Tibial nerve (tissue), 4 donors: ENCODE data around the gene CD93. TPM values are rescaled to one million over a fixed set of nuclear protein-coding genes. Genes with fewer than 3 reads are reported as not detected.
A peak's percentile ranks its signal among the peaks of the same experiment; 100 is the strongest.

Experiments used
- DNase-seq, 2 donors: peaks; one replicate each; pipeline ENCODE4 v3.0.0-alpha.2; 2019; ENCODE audit warnings: low spot score in 2 of 2
- H3K27ac ChIP-seq, 4 donors: fragments of 200-600 bp; sonication (generic) in 3 of 4; one replicate each; pipeline ENCODE4 v1.5.1; 2017 to 2019; ENCODE audit warnings: mild to moderate bottlenecking in 1 of 4
- H3K27me3 ChIP-seq, 2 donors: fragments of 200-600 bp; sonication (generic) in 1 of 2; one replicate each; pipeline versions ENCODE4 v1.5.1 to v1.6.0; 2017 to 2019
- H3K36me3 ChIP-seq, 3 donors: fragments of 200-600 bp; sonication (generic); one replicate each; pipeline ENCODE4 v1.5.1; 2018 to 2019
- H3K4me1 ChIP-seq, 4 donors: fragments of 200-600 bp; sonication (generic) in 3 of 4; one replicate each; pipeline ENCODE4 v1.5.1; 2017 to 2019
- H3K4me3 ChIP-seq, 4 donors: fragments of 200-600 bp; sonication (generic) in 3 of 4; one replicate each; pipeline ENCODE4 v1.5.1; 2017 to 2019; ENCODE audit warnings: mild to moderate bottlenecking in 1 of 4, moderate library complexity in 1 of 4
- H3K9me3 ChIP-seq, 4 donors: fragments of 200-600 bp; sonication (generic) in 3 of 4; one replicate each; pipeline ENCODE4 v1.5.1; 2017 to 2019
- EP300 ChIP-seq, 2 donors: sonication (generic); formaldehyde crosslinking; IDR thresholded peaks; one replicate each; pipeline ENCODE4 v1.6.1; 2017; ENCODE audit warnings: antibody characterized with exemption in 2 of 2, mild to moderate bottlenecking in 1 of 2
- POLR2A ChIP-seq, 2 donors: fragments of 450-650 bp; IDR thresholded peaks; one replicate each; pipeline ENCODE4 v1.6.1; 2017; ENCODE audit warnings: antibody characterized with exemption in 2 of 2, mild to moderate bottlenecking in 2 of 2, moderate library complexity in 2 of 2
- WGBS, 2 donors: methylation state at CpG; one replicate each; pipeline ENCODE4 v1.1.5; 2018; 5-methylcytosine and 5-hydroxymethylcytosine counted together
- total RNA-seq, 4 donors: library from RNA; depleted of rRNA; stranded (reverse); fragments of >200 nt; gene quantifications; one replicate each; pipeline ENCODE4 v1.1.0, GENCODE V29; 2016
- TF ChIP-seq, protein P1 (sequence below), 5 experiments: fragments of 200-600 bp in 3 of 5; fragments of 450-650 bp in 2 of 5; sonication (generic) in 3 of 5; IDR thresholded peaks; one replicate each; pipeline ENCODE4 v1.5.1; 2016 to 2019; ENCODE audit warnings: antibody characterized with exemption in 5 of 5, mild to moderate bottlenecking in 3 of 5, moderate library complexity in 2 of 5

CD93 gene
- total RNA-seq, 4 donors from 2014 or later: 23.0 to 85.1 (median 65.7) TPM

DNA sequence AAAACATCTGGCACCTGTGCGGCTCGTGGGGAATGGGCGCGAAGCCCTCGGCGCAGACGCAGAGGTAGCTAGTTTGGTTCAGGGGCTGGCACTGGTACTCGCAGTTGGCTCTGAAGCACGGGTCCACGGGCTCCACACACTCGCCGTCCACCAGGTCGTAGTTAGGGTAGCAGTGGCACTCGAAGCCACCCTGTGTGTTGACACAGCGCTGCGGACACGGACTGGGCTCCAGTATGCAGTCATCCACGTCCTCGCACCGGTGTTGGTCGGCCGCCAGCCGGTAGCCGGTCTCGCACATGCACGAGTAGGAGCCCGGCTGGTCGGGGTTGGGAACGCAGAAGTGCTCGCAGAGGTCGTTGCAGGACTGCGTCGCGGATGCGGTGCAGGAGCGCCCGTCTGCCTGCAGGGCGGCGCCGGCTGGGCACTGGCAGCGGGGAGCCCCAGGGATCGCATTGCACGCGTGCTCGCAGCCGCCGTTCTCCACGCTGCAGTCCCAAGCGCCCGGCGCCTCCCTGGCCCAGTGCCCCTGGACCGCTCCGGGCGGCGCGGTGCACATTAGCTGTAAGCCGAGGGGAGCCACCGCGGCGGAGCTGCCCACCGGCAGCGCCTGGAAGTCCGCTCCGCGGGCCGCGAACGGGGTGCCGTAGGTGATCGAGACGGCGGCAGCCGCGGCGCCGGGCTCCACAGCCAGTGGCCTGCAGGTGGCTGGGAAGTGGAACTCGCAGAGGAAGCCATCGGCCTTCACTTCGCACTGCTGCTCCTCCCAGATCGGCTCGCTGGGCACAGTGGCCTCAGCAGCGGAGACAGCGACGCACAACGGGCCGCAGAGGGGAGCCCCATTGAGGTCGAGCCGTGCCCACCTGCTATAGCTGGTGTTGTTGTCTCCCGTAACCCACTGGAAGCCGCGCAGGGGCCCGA is 37.6 kb downstream of the CD93 start:
- Histone ChIP-seq H3K36me3 (no peaks in the 10 kb centered on the region), H3K4me1 (peaks cover 0 to 64% (median 6%) of the 10 kb centered on the region in 4 donors), H3K9me3 (no peaks in the 10 kb centered on the region), H3K27me3 (peaks cover 0 to 9% of the 10 kb centered on the region in 2 donors), H3K4me3 (peak overlapping the region; percentile 41 to 64 (median 52)), H3K27ac (peak overlapping the region; percentile 52 to 83 (median 76))
- peak in 1 of 2 donors; percentile 20 for TF ChIP-seq POLR2A (IDR thresholded peaks at IDR 0.05)
- no peak for TF ChIP-seq EP300 (IDR thresholded peaks at IDR 0.05)
- TF ChIP-seq, protein P1, sequence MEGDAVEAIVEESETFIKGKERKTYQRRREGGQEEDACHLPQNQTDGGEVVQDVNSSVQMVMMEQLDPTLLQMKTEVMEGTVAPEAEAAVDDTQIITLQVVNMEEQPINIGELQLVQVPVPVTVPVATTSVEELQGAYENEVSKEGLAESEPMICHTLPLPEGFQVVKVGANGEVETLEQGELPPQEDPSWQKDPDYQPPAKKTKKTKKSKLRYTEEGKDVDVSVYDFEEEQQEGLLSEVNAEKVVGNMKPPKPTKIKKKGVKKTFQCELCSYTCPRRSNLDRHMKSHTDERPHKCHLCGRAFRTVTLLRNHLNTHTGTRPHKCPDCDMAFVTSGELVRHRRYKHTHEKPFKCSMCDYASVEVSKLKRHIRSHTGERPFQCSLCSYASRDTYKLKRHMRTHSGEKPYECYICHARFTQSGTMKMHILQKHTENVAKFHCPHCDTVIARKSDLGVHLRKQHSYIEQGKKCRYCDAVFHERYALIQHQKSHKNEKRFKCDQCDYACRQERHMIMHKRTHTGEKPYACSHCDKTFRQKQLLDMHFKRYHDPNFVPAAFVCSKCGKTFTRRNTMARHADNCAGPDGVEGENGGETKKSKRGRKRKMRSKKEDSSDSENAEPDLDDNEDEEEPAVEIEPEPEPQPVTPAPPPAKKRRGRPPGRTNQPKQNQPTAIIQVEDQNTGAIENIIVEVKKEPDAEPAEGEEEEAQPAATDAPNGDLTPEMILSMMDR (IDR thresholded peaks at IDR 0.05): peak in 4 of 5 experiments; percentile 17 to 70 (median 50)
- 5 to 10% methylated on average over 4 to 19 of the region's 92 CpGs for WGBS, 2 donors
- DNase-seq: peak; percentile 37 to 38

DNA sequence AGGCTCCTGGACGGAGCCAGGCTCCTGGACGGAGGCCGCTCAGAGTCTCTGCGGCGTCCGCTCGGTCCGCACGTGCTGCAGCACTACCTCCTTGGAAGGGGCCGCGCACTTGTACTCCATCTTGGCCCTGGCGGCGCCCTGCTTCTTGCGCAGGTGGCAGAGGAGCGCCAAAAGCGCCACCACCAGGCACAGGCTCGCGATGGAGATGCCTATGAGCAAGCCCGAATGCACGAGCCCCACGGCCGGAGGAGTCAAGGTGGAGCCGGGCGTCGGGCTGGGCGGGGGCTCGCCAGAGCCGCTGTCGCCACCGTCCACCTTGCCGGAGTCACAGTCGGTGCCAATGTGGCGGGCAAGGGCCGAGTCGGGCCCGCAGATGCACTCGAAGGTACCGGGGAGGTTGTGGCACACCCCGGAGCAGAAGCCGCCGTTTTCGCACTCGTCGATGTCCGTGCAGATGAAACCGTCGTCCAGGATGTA is 38.3 kb downstream of the CD93 start:
- Histone ChIP-seq H3K4me1 (peaks cover 0 to 64% (median 6%) of the 10 kb centered on the region in 4 donors), H3K27me3 (peaks cover 0 to 9% of the 10 kb centered on the region in 2 donors), H3K4me3 (peak overlapping the region; percentile 41 to 64 (median 52)), H3K27ac (peak overlapping the region in 2 of 4 donors; percentile 12 to 40), H3K36me3 (no peaks in the 10 kb centered on the region), H3K9me3 (no peaks in the 10 kb centered on the region)
- 20 to 33% methylated on average over 22 to 24 of the region's 47 CpGs for WGBS, 2 donors
- no peak for DNase-seq
- TF ChIP-seq EP300 (IDR thresholded peaks at IDR 0.05) (no peak), POLR2A (IDR thresholded peaks at IDR 0.05) (no peak)

DNA sequence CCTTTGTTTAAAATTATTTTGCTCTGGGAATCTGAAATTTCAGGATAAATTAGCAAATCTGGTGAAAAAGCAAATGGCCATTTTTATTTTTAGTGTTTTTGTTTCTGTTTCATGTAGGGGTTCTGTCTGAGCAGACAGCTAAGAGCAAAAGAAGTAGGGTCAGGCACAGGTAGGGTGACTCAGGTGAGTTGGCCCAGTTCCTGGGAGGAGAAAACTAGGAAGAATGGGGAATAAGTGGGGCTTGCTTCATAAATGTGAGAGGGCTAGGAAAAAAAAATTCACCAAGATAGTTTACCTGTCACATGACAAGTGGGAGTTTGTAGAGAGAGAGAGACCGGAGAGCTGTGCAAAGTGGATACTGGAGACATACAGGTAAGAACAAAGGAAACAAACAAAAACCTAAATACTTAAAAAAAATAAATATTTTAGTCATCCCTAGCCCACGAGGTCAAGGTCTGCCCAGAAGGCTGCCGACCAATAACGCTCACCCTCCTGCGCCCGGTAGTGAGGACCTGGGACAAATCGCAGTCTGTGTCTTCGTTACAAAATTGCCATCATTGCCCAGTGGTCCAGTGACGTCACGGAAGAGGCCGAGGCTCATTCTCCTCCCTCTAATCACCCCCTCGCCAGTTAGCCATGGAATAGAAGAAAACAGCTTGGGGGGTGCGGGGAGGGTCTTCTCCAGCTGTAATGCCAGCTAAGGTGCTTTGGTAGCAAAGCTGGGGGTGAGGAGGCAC is 39.0 kb downstream of the CD93 start:
- H3K4me3 ChIP-seq: peak overlapping the region; percentile 41 to 64 (median 52)
- WGBS, 2 donors: 45 to 59% methylated on average over 13 of the region's 13 CpGs
- H3K36me3 ChIP-seq: no peaks in the 10 kb centered on the region
- H3K4me1 ChIP-seq: peaks cover 0 to 63% (median 6%) of the 10 kb centered on the region in 4 donors
- H3K9me3 ChIP-seq: no peaks in the 10 kb centered on the region
- H3K27ac ChIP-seq: peak overlapping the region in 2 of 4 donors; percentile 12 to 40
- TF ChIP-seq EP300 (IDR thresholded peaks at IDR 0.05) (no peak), POLR2A (IDR thresholded peaks at IDR 0.05) (no peak)
- TF ChIP-seq, protein P1 (IDR thresholded peaks at IDR 0.05): no peak
- H3K27me3 ChIP-seq: peaks cover 0 to 9% of the 10 kb centered on the region in 2 donors
- DNase-seq: no peak

DNA sequence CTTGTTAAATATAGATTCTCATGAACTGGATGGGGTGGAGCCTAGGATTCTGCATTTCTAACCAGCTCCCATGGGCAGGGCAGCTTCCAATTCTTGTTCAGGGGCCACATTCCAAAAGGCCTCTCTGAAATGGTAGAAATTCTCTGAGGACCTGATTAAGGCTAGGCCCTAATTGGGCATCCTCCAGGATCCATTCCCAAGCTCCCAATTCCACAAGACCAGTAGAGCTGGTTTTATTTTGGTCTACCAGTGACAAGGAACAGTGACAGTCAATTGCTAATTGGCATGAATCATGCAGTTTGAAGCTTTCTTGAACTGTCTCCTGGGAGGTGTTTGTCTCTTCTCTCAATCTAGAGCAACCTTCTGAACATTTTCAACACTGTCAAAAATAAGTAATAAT is 39.7 kb downstream of the CD93 start:
- H3K4me1 ChIP-seq: peaks cover 0 to 56% (median 6%) of the 10 kb centered on the region in 4 donors
- no peaks in the 10 kb centered on the region for H3K9me3 ChIP-seq
- H3K4me3 ChIP-seq: peak overlapping the region in 2 of 4 donors; percentile 5 to 58
- no peak overlapping the region for H3K27ac ChIP-seq
- TF ChIP-seq POLR2A (IDR thresholded peaks at IDR 0.05) (no peak), EP300 (IDR thresholded peaks at IDR 0.05) (no peak)
- TF ChIP-seq, protein P1 (IDR thresholded peaks at IDR 0.05): no peak
- H3K27me3 ChIP-seq: peaks cover 0 to 9% of the 10 kb centered on the region in 2 donors
- no peak for DNase-seq
- H3K36me3 ChIP-seq: no peaks in the 10 kb centered on the region

DNA sequence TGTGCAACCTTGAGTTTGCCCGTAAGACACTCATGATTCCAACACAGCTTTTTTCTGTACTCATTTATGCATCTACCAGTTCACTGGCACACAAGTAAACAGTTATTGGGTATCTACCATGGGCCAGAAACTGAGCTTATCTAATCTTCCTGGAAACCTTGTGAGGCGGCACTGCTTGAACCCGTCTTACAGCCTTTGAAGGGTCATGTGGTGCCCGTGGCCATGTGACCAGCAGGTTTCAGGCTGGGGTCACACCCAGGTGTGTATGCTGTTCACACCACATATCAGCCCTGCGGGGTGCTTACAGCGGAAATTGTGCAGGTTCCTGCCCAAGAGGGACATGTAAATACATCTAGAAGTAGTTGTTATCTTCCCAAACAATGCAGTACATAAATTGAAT is 42.7 kb downstream of the CD93 start:
- DNase-seq: no peak
- TF ChIP-seq EP300 (IDR thresholded peaks at IDR 0.05): no peak
- TF ChIP-seq, protein P1 (IDR thresholded peaks at IDR 0.05): no peak
- TF ChIP-seq POLR2A (IDR thresholded peaks at IDR 0.05): no peak
- H3K4me1 ChIP-seq: peaks cover 0 to 26% (median 4%) of the 10 kb centered on the region in 4 donors
- no peaks in the 10 kb centered on the region for H3K9me3 ChIP-seq
- no peak overlapping the region for H3K4me3 ChIP-seq
- WGBS, 2 donors: 81 to 87% methylated on average over 6 of the region's 6 CpGs
- H3K27ac ChIP-seq: no peak overlapping the region
- H3K27me3 ChIP-seq: peaks cover 0 to 9% of the 10 kb centered on the region in 2 donors
- H3K36me3 ChIP-seq: no peaks in the 10 kb centered on the region
